ENCODE measurements around the gene NQO2. TPM values are rescaled to one million over a fixed set of nuclear protein-coding genes. Genes with fewer than 3 reads are reported as not detected.

The NQO2 gene
- total RNA-seq, 6 donors from 2014 or later = 10.6 to 34.3 (median 18.6) TPM

- DNase-seq (peak in 1 of 2 donors; percentile 84), ATAC-seq (ENCODE audit: low FRiP score in 2 of 2) (peak; percentile 64 to 76)
- Histone ChIP-seq H3K9me3 (no peaks in the 10 kb centered on the region), H3K27me3 (no peaks in the 10 kb centered on the region), H3K4me3 (peak overlapping the region in 1 of 4 donors; percentile 13), H3K4me1 (peaks cover 64 to 75% (median 69%) of the 10 kb centered on the region in 4 donors), H3K36me3 (peaks cover 0 to 8% (median under 1%) of the 10 kb centered on the region in 4 donors), H3K27ac (peak overlapping the region; percentile 60 to 84 (median 72))
- WGBS, 2 donors = 61 to 66% methylated on average over 9 of the region's 9 CpGs
- no peak for TF ChIP-seq POLR2A (IDR thresholded peaks at IDR 0.05)
- no peak for TF ChIP-seq CTCF (IDR thresholded peaks at IDR 0.05)
- TF ChIP-seq POLR2AphosphoS5 (IDR thresholded peaks at IDR 0.05) = no peak
- TF ChIP-seq EP300 (IDR thresholded peaks at IDR 0.05) = no peak
These were observed 37.7 kb upstream of the NQO2 start for GRCh38 chr6:2962004-2962403.

DNA sequence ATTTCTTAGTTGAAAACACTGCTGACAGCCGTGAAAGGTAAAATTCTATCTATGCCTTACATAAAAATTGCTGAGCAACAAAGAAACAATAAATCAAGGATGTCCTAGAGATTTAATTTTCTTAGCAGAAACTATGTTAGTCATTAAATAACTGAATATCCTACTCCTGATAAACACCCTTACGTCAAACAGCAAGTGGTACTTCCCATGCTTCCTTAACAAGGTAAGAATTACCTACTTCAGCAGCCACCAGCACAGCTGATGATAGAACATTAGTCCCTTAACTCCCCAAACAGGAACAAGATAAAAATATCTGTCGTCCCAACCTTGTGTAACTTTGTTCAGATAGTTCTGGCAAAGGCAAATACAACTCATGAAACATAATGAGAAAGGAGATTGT is 37.1 kb upstream of the NQO2 start:
- TF ChIP-seq EP300 (IDR thresholded peaks at IDR 0.05) (peak in 1 of 4 donors; percentile 51), CTCF (IDR thresholded peaks at IDR 0.05) (no peak), POLR2AphosphoS5 (IDR thresholded peaks at IDR 0.05) (no peak)
- no peak for DNase-seq
- Histone ChIP-seq H3K4me1 (peaks cover 59 to 76% (median 65%) of the 10 kb centered on the region in 4 donors), H3K27me3 (no peaks in the 10 kb centered on the region), H3K36me3 (peaks cover 0 to 7% (median 0%) of the 10 kb centered on the region in 4 donors), H3K27ac (peak overlapping the region; percentile 60 to 84 (median 72)), H3K4me3 (no peak overlapping the region), H3K9me3 (no peaks in the 10 kb centered on the region)
- no peak for ATAC-seq (ENCODE audit: low FRiP score in 2 of 2)
- WGBS, 2 donors = 38 to 50% methylated on average over 3 of the region's 3 CpGs

DNA sequence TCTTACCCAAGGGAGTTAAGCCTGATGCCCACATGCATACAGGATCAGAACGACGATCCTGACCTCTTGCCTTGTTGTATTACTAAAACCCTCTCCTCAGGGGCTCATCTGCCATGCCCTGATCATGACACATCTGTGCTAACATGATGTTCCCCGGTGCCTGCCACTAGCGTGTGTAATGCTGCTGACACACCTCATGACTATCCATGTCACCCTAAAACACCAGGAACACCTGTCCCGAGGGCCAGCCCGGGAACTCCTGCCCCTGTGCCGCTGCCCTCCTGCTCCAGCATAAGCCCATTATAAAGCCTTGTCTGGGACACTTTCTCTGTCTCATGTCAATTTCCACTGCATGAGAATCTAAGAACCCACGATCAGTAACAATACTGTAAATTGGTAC is 35.9 kb upstream of the NQO2 start:
- peak overlapping the region in 2 of 4 donors; percentile 82 to 84 for H3K27ac ChIP-seq
- H3K9me3 ChIP-seq = no peaks in the 10 kb centered on the region
- ATAC-seq (ENCODE audit: low FRiP score in 2 of 2) (no peak), DNase-seq (peak in 1 of 2 donors; percentile 44)
- TF ChIP-seq EP300 (IDR thresholded peaks at IDR 0.05) = no peak
- 97 to 98% methylated on average over 8 of the region's 8 CpGs for WGBS, 2 donors
- H3K4me1 ChIP-seq = peaks cover 48 to 65% (median 53%) of the 10 kb centered on the region in 4 donors
- H3K36me3 ChIP-seq = peaks cover 0 to 7% (median 0%) of the 10 kb centered on the region in 4 donors
- H3K27me3 ChIP-seq = no peaks in the 10 kb centered on the region
- no peak overlapping the region for H3K4me3 ChIP-seq

DNA sequence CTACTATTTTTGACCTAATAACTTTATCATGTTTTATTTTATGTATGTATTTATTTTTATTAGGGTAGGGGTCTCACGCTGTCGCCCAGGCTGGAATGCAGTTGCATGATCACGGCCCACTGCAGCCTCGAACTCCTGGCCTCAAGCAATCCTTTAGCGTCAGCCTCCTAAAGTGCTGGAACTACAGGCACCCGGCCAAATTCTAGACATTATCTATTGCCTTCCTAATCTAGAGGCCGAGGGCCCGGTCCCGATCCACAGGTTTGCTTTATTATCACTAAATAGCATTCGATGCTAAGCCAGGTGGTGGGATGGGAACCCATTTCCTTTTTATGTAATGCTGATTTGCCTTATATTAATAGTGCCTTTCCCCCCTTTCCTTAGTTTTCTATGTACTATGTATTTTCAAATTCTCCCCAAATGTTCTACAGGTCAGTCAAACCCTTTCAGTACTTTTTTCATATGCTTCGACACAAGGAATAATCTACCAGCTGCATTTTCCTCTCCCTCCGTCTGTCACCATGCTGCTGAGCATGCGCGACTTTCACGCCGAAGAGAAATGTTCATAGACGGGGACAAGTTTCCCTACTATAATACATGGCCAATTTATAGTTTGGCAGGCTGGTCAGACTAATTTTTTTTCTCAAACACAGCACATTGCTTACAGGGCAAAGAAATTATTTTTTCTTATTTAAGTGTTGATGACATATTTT is 34.7 kb upstream of the NQO2 start:
- H3K36me3 ChIP-seq = peaks cover 0 to 7% (median 0%) of the 10 kb centered on the region in 4 donors
- DNase-seq = no peak
- ATAC-seq (ENCODE audit: low FRiP score in 2 of 2) = no peak
- H3K27me3 ChIP-seq = no peaks in the 10 kb centered on the region
- peaks cover 46 to 59% (median 49%) of the 10 kb centered on the region in 4 donors for H3K4me1 ChIP-seq
- H3K9me3 ChIP-seq = no peaks in the 10 kb centered on the region
- no peak overlapping the region for H3K27ac ChIP-seq
- no peak overlapping the region for H3K4me3 ChIP-seq
- TF ChIP-seq EP300 (IDR thresholded peaks at IDR 0.05) = no peak
- no peak for TF ChIP-seq CTCF (IDR thresholded peaks at IDR 0.05)
- TF ChIP-seq POLR2AphosphoS5 (IDR thresholded peaks at IDR 0.05) = no peak
- 86 to 91% methylated on average over 17 of the region's 17 CpGs for WGBS, 2 donors

GRCh38 chr6:2966347-2966746 is 33.3 kb upstream of the NQO2 start:
- Histone ChIP-seq H3K36me3 (peaks cover 0 to 7% (median 0%) of the 10 kb centered on the region in 4 donors), H3K27ac (peak overlapping the region in 2 of 4 donors; percentile 55 to 98), H3K4me1 (peaks cover 38 to 49% (median 42%) of the 10 kb centered on the region in 4 donors), H3K27me3 (no peaks in the 10 kb centered on the region), H3K9me3 (no peaks in the 10 kb centered on the region), H3K4me3 (no peak overlapping the region)
- TF ChIP-seq POLR2AphosphoS5 (IDR thresholded peaks at IDR 0.05) (no peak), EP300 (IDR thresholded peaks at IDR 0.05) (no peak), CTCF (IDR thresholded peaks at IDR 0.05) (no peak), POLR2A (IDR thresholded peaks at IDR 0.05) (no peak)
- DNase-seq (no peak), ATAC-seq (ENCODE audit: low FRiP score in 2 of 2) (no peak)
- WGBS, 2 donors = 80% methylated on average over 9 of the region's 9 CpGs
